ENCODE data around the gene MTG2. TPM values are rescaled to one million over a fixed set of nuclear protein-coding genes. Genes with fewer than 3 reads are reported as not detected.

The MTG2 gene
- total and polyA plus RNA-seq, 2 of the 13 experiments (the other 11 are each of a cell fraction or from before 2014, with no cell fraction given), result 20.4 to 37.8 TPM

GRCh38 chr20:62133051-62133845 lies 49.6 kb upstream of the MTG2 start (continued):
- TF ChIP-seq ZNF883 (CRISPR knock-in tag; IDR thresholded peaks at IDR 0.05; ENCODE audit: not compliant biosample characterization), result peak; percentile 49
- peak; percentile 23 for TF ChIP-seq ZNF687 (CRISPR knock-in tag; IDR thresholded peaks at IDR 0.05)
- TF ChIP-seq PRDM4 (CRISPR knock-in tag; IDR thresholded peaks at IDR 0.05; ENCODE audit: borderline replicate concordance), result no peak
- TF ChIP-seq SP4 (CRISPR knock-in tag; IDR thresholded peaks at IDR 0.05), result no peak
- TF ChIP-seq AGO1 (IDR thresholded peaks at IDR 0.05; ENCODE audit: low read depth, low read length, poor library complexity, severe bottlenecking), result peak; percentile 41
- TF ChIP-seq USF2 (IDR thresholded peaks at IDR 0.05; ENCODE audit: low read depth, low read length), result no peak
- no peak for TF ChIP-seq USF2 (CRISPR knock-in tag; IDR thresholded peaks at IDR 0.05; ENCODE audit: borderline replicate concordance)
- TF ChIP-seq ZUFSP (CRISPR knock-in tag; IDR thresholded peaks at IDR 0.05; ENCODE audit: borderline replicate concordance), result no peak
- no peak for TF ChIP-seq ZC3H4 (CRISPR knock-in tag; IDR thresholded peaks at IDR 0.05; ENCODE audit: borderline replicate concordance)
- no peak for TF ChIP-seq PHF21A (CRISPR knock-in tag; IDR thresholded peaks at IDR 0.05)
- TF ChIP-seq ZNF383 (CRISPR knock-in tag; IDR thresholded peaks at IDR 0.05; ENCODE audit: borderline replicate concordance), result no peak
- TF ChIP-seq ZNF577 (CRISPR knock-in tag; IDR thresholded peaks at IDR 0.05; ENCODE audit: borderline replicate concordance, low read depth), result no peak

All from HepG2 (cell line).